GM18505 (cell line): ENCODE results near the gene TRIM10.

Experiments
- ATAC-seq: cut with Tn5 transposase; IDR thresholded peaks from one replicate; pipeline ENCODE4 v1.9.1; 2021; ENCODE audit not compliant: unreplicated experiment
- POLR2A ChIP-seq: IDR thresholded peaks from 4 replicates; pipeline ENCODE4 v1.6.1; 2011; ENCODE audit warnings: borderline replicate concordance; ENCODE audit not compliant: insufficient read depth, insufficient read length; ENCODE audit errors: extremely low read depth

Gene TRIM10, protein sequence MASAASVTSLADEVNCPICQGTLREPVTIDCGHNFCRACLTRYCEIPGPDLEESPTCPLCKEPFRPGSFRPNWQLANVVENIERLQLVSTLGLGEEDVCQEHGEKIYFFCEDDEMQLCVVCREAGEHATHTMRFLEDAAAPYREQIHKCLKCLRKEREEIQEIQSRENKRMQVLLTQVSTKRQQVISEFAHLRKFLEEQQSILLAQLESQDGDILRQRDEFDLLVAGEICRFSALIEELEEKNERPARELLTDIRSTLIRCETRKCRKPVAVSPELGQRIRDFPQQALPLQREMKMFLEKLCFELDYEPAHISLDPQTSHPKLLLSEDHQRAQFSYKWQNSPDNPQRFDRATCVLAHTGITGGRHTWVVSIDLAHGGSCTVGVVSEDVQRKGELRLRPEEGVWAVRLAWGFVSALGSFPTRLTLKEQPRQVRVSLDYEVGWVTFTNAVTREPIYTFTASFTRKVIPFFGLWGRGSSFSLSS

DNA sequence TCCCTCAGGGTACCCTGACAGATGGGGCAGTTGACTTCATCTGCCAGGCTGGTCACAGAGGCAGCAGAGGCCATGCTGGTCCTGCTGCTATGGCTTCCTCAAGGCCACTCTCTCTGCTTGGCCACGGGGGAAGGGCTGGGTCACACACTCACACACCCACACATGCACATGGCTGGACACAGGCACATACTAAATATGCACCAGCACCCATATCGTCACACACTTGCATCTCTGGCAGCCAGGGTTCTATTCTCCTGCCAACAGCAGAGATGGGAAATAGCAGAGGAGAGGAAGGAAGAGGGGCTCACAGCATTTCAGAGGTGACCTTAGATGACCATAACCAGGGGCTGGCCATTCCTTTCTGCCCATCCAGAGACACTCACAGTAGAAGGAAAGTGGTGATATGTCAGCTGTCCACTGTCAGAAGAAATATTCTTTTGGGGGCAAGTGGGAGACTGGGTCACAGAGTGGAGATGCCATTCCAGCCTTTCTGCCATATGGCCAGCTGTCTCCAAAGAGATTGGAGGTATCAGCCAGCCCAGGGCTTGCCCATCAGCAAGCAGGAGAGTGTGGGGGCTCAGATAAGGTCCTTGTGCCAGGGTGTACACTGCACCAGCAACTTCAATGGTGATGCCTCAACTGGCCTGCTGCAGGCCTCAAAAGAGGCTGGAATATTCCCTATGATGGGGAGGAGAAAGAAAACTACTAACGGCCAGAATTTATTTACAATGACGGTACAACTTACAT lies at the start of gene TRIM10:
Gene TRIM10, minus strand, starts transcription at position 427 of the 747 bp plus-strand sequence. Its CDS starts 353 bp downstream, at position 74.
- TF ChIP-seq POLR2A, result no peak
- ATAC-seq, result no peak

DNA sequence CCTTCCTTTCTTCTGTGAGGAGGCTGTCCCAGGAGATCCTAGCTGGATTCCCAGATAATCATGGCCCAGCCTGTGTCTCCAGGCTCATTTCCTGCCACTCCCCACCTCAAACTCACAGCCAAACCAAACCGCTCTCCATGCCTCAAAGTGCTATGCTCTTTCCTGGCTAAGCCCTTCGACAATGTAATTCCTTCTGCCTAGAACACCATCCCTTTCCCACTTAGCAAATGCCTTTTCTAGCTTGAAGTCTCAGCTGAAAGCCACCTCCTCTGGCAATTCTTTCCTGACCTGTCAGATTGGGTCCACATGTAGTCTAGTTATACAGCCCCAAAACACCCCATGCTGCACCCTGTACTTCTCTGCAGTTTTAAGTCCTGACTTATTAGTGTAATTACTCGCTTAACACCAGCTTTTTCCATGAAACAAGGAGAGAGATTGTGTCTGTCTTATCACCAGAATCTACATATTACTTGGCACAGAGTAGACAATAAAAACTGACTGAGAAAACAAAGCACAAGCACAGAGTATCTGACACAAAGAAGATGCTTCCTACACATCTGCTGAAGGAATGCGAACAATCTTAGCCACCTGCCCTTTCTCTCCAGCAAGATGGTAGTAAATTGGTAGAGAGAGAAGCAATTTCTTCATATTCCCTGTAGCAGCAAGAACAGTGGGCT lies 46.7 kb upstream of the TRIM10 start:
- TF ChIP-seq POLR2A, result no peak
- ATAC-seq, result no peak

DNA sequence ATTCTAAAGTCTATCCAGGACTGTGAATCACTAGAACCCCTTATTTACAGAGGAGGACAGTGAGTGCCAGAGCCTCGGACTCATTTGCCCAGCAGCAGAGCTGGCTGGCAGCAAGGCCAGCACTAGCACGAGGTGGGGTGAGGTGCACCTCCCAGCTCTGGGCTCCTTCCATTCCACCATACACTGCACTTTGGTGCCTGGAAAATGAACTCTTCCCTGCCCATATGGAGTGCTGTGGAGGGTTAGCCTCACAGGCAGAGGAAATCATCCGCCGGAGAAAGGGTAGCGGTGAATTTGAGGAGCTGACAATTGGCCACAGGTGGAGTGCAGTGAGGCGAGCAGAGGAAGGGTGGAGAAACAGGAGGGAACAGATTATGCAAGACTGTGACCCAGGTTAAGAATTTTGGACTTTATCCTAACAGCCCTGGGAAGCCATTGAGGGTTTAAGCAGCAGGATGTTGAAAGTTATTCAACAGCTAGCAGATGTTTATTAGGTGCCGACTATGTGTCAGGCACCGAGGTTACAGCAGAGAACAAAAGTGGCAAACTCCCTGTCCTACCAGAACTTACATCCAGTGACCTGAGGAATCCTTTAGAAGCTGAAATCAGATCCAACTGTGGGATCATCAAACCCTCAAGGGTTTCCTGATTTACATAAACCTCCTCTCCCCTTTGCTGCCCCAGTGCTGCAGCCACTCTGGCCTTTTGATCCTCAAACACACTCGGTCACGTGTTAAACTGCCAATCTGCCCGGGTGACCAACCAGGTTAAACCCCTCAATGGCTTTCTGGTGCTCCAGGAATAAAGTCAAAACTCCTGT lies 46.0 kb upstream of the TRIM10 start:
- no peak for ATAC-seq
- TF ChIP-seq POLR2A, result no peak

DNA sequence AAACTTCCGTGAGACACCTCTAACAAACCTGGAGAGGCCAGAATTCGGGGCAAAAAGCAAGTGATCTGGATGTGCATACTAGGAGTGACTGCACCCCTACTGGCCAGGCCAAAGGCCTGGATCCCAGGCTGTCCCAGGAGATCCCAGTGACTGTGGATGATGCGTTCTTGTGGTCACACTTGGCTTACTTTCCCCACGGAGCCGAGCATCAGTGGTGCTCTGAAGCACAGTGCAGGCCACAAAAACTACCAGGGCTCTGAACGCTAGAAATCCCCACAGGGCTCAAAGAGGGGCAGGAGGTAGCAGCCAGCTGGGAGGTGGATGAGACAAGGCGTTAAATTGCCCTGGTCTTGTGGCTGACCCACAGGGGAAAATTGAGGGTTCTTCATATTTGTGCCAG lies 45.1 kb upstream of the TRIM10 start:
- ATAC-seq, result no peak

DNA sequence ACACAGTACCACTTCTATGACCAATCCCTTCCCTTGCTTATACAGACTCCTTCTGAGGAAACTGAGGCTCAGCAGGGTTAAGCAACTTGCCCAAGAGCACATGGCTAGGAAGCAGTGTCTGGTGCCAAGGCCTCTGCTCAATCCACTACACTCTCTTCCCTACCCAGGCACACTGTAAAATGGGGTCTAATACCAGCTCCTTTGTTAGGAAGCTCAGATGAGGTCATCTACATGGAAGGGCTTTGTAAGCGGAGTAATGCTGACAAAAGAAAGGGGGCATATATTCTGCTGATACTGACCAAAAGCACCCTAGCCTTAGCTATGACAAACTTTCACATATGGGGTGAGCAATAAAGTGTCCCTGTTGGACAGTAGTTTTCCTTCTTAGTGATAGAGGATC lies 43.1 kb upstream of the TRIM10 start:
- ATAC-seq, result no peak

More for the DNA sequence above, 45.1 kb upstream of the TRIM10 start:
- no peak for TF ChIP-seq POLR2A

DNA sequence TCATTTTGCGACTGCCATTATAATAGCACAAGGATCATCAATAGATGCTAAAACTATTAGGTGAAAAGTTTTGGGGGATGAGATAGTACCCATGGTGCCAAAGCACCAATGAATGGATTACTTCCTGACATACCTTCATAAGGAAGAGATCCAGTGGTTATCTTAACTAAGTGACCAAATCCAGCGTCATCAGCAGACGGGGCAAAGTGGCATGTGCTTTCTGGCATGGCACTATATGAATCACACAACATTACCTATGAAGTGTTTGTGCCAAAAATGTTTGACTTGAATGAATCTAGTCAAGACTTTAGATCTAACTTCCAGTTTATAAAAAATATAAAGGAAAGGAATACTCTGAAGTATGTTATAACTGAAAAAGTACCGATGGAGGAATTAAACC lies 41.4 kb upstream of the TRIM10 start:
- no peak for TF ChIP-seq POLR2A
- no peak for ATAC-seq

More for the DNA sequence above, 43.1 kb upstream of the TRIM10 start:
- TF ChIP-seq POLR2A, result no peak

DNA sequence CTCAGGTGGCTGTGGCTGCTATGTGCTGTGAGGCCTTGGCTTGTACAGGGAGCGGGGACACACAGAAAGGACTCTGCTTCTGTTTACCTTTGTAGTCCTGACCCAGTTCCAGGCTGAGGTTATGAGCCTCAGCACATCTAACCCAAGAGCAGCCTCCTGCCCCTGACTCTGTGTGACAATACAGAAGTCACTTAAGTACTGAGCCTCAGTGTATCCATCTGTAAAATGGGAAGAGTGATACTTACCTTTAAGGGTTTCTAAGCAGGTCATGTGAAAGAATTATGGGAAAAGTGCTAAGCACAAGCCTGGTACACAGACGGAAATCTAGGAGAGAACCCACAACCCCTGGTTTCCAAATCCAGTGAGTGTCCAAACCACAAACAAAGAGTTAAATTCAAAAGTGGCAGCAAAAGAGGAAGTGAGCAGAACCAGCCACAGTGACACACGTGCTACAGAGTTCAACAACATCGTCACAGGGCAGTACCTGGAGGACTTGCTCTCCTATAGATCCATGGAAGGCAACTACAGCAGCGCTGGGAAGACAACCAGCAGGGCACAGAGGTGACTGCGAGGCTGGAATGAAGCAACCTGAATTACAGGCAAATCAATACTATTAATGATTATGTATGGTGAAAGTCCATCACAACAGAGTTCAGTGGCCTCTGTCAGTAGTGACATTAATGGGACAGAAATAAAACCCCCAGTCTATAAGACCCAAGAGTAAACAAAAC lies 39.7 kb upstream of the TRIM10 start:
- TF ChIP-seq POLR2A, result no peak
- ATAC-seq, result peak; percentile 60

DNA sequence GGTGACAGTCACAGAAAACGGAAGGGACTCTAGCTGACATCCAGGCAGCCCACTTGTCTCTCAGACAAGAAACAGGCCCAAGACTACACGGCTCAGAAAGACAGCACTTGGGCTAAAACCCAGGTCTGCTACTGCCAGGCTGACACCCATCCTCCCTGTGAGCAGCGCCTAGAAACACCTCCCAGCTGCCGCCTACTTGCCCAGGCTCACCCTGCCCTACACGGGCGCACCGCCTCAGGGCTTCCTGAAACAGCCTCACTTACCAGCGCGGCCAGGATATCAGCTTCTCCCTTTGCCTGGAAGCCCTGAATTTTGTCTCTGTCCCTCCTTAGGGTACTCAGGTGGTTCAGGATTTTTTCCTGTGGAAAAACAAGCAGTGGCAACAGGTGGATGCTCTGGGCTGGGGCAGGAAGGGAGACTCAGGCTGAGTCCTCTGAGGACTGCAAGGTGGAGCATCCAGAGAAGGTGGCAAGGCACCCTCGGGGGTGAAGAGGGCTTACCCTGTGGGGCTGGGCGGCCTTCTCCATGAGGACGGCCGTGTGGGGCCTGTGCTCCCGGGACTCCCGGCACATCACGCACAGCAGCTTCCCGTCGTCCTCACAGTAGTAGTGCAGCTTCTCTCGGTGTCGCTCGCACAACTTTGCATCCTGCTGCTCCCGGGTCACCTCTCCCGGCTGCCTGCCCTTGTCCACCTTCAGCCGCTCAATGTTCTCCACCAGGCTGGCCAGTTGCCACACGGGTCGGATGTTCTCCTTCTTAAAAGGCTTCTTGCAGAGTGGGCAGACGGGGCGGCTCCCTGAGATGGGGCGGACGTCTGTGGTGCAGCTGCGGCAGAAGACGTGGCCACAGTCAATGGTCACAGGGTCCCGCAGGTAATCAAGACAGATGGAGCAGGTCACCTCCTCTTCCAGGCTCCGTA lies 37.4 kb upstream of the TRIM10 start:
- no peak for TF ChIP-seq POLR2A
- no peak for ATAC-seq

DNA sequence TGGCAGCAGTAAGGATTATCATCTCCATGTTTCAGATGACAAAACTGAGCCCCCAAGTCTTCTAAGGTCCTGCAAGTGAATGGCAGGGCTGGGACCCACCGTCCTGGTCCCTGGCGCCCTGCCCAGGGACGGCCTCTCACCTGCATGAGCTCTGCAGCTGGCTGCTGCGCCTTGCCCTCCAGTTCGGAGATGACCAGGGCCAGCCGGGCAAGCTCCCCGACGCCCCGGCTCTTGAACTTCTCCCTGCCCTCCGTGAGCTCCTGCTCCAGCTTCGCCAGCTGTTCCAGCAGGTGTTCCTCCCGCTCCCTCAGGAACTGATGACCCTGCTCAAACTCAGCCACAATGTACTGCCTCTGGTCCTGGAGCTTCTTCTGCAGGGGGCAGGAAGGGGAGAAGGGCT lies 35.4 kb upstream of the TRIM10 start:
- ATAC-seq, result no peak
- TF ChIP-seq POLR2A, result no peak

DNA sequence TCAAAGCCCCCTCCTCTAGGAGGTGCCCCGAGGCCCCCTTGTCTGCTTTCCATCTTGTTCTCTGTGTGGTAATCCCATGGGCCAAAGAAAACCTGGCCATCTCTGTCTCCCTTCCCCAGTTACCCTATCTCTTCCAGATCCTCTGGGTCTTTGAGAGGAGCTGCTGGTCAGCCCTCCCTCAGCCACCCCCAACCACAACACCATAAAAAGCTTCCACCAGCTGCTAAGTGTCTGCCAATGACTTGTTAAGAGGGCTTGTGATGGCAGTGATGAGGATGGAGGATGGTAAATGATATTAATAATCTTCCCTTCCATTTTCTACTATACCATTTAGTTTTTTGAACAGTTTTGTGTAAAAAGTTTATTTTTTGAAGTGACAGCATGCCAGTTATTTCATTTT lies 34.9 kb upstream of the TRIM10 start:
- ATAC-seq, result no peak
- no peak for TF ChIP-seq POLR2A
